Esophagus squamous epithelium (tissue), 5 donors: ENCODE data around the gene SUOX. TPM values are rescaled to one million over a fixed set of nuclear protein-coding genes. Genes with fewer than 3 reads are reported as not detected.

Experiments used
- DNase-seq: peaks from one replicate; lab custom pipeline; 2025; lab: John Stamatoyannopoulos, UW
- H3K27ac ChIP-seq, 4 donors: fragments of 200-600 bp; sonication (generic); one replicate each; pipeline ENCODE4 v1.5.1; 2016 to 2019; ENCODE audit warnings: mild to moderate bottlenecking in 1 of 4
- H3K27me3 ChIP-seq, 4 donors: fragments of 200-600 bp; sonication (generic); 1 replicate in 3 of 4; 2 replicates in 1 of 4; pipeline versions ENCODE4 v1.5.1 to v1.6.0; 2017 to 2021; ENCODE audit warnings: antibody characterized with exemption in 1 of 4
- H3K36me3 ChIP-seq, 3 donors: fragments of 200-600 bp; sonication (generic); one replicate each; pipeline ENCODE4 v1.5.1; 2016 to 2019
- H3K4me1 ChIP-seq, 3 donors: fragments of 200-600 bp; sonication (generic); one replicate each; pipeline ENCODE4 v1.5.1; 2017 to 2019
- H3K4me3 ChIP-seq, 4 donors: fragments of 200-600 bp; sonication (generic); 1 replicate in 3 of 4; 2 replicates in 1 of 4; pipeline ENCODE4 v1.5.1; 2016 to 2019; ENCODE audit warnings: mild to moderate bottlenecking in 2 of 4, moderate library complexity in 1 of 4
- H3K9me3 ChIP-seq, 3 donors: fragments of 200-600 bp; sonication (generic); one replicate each; pipeline ENCODE4 v1.5.1; 2016 to 2019
- CTCF ChIP-seq, 6 experiments: fragments of 450-650 bp in 4 of 6; fragments of 200-600 bp in 2 of 6; sonication (generic) in 2 of 6; IDR thresholded peaks; one replicate each; pipeline ENCODE4 v1.5.1; 2016 to 2019; ENCODE audit warnings: antibody characterized with exemption in 6 of 6, mild to moderate bottlenecking in 4 of 6, moderate library complexity in 4 of 6
- POLR2A ChIP-seq, 4 donors: fragments of 450-650 bp; IDR thresholded peaks; one replicate each; pipeline ENCODE4 v1.6.1; 2017; ENCODE audit warnings: antibody characterized with exemption in 4 of 4, mild to moderate bottlenecking in 4 of 4, moderate library complexity in 3 of 4
- WGBS, 2 donors: methylation state at CpG; one replicate each; pipeline ENCODE4 v1.1.5; 2018; 5-methylcytosine and 5-hydroxymethylcytosine counted together
- intact Hi-C: fragments of 100-400 bp; cut with DNase I; formaldehyde crosslinking; loops from one replicate; pipeline ENCODE4 v1.15.0; 2022
- total RNA-seq, 4 donors: library from RNA; depleted of rRNA; stranded (reverse); fragments of >200 nt; gene quantifications; one replicate each; pipeline ENCODE4 v1.1.0, GENCODE V29; 2016
- donor health status: DM: yes; HTN: yes; CAD: no.

SUOX gene
- total RNA-seq, 4 donors from 2014 or later, result 16.0 to 30.0 (median 18.5) TPM

GRCh38 chr12:56042843-56043242 lies 45.8 kb downstream of the SUOX start:
- Histone ChIP-seq H3K36me3 (peaks cover 0 to 35% (median 21%) of the 10 kb centered on the region in 3 donors), H3K27ac (peak overlapping the region in 3 of 4 donors; percentile 92 to 99 (median 94)), H3K4me1 (peaks cover 9 to 34% (median 21%) of the 10 kb centered on the region in 3 donors), H3K27me3 (no peaks in the 10 kb centered on the region), H3K4me3 (peak overlapping the region; percentile 81 to 89 (median 82)), H3K9me3 (no peaks in the 10 kb centered on the region)
- TF ChIP-seq POLR2A (IDR thresholded peaks at IDR 0.05), result no peak
- no peak for TF ChIP-seq CTCF (IDR thresholded peaks at IDR 0.05)
- WGBS, 2 donors, result 14 to 19% methylated on average over 9 of the region's 9 CpGs
- no peak for DNase-seq
- intact Hi-C loops, result loop anchor here (10.0 kb wide), 1 partner anchor 62 kb away; the partner anchor contains the start of gene PA2G4

GRCh38 chr12:56046027-56046780 lies 49.1 kb downstream of the SUOX start:
- Histone ChIP-seq H3K36me3 (peaks cover 0 to 35% (median 21%) of the 10 kb centered on the region in 3 donors), H3K4me1 (peaks cover 4 to 27% (median 17%) of the 10 kb centered on the region in 3 donors), H3K27ac (peak overlapping the region in 2 of 4 donors; percentile 21 to 50), H3K4me3 (no peak overlapping the region), H3K9me3 (no peaks in the 10 kb centered on the region), H3K27me3 (no peaks in the 10 kb centered on the region)
- intact Hi-C loops, result loop anchor here (10.0 kb wide), 1 partner anchor 59 kb away; the partner anchor contains the start of gene PA2G4
- no peak for TF ChIP-seq POLR2A (IDR thresholded peaks at IDR 0.05)
- no peak for TF ChIP-seq CTCF (IDR thresholded peaks at IDR 0.05)
- 70 to 86% methylated on average over 6 of the region's 9 CpGs for WGBS, 2 donors
- no peak for DNase-seq

DNA sequence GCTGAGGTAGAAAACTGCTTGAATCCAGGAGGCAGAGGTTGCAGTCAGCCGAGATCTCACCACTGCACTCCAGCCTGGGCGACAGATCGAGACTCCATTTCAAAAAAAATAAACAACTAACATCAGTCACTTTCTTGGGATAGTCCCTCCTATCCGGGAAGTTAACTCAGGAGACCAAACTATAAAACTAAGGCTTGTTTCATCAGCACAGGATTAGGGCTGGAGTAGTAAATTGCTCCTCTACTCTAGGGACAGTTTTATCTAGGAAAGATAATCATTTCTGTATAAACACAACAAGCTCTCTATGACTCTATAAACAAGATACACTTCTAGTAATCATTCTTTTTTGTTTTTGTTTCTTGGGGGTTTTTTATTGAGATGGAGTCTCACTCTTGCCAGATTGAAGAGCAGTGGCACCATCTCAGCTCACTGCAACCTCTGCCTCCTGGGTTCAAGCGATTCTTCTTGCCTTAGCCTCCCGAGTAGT lies 56.4 kb downstream of the SUOX start:
- Histone ChIP-seq H3K36me3 (no peaks in the 10 kb centered on the region), H3K27me3 (no peaks in the 10 kb centered on the region), H3K9me3 (no peaks in the 10 kb centered on the region), H3K4me1 (no peaks in the 10 kb centered on the region), H3K4me3 (no peak overlapping the region), H3K27ac (no peak overlapping the region)
- TF ChIP-seq POLR2A (IDR thresholded peaks at IDR 0.05) (no peak), CTCF (IDR thresholded peaks at IDR 0.05) (no peak)
- intact Hi-C loops, result no loop called here
- 62 to 83% methylated on average over 6 of the region's 6 CpGs for WGBS, 2 donors
- DNase-seq, result no peak

Other genes starting within 250 kb of the SUOX start
- gene SARNP, start 179.6 kb upstream of the SUOX start, total RNA-seq, result 10 to 100 TPM; 22.6 to 60.1 (median 53.7) TPM
- gene ORMDL2, start 179.2 kb upstream of the SUOX start, total RNA-seq, result 10 to 100 TPM; 29.9 to 31.9 (median 31.1) TPM
- 10 to 100 TPM; 15.3 to 30.2 (median 19.9) TPM for gene DNAJC14, start 167.7 kb upstream of the SUOX start, total RNA-seq
- gene MMP19, start 154.3 kb upstream of the SUOX start, total RNA-seq, result 1 to 10 TPM; 1.5 to 3.1 (median 1.8) TPM
- gene PYM1, start 69.4 kb upstream of the SUOX start, total RNA-seq, result 100 to 1,000 TPM in 1 of 4 donors, 10 to 100 TPM in 3; 60.7 to 107 (median 85.0) TPM
- 100 to 1,000 TPM in 3 of 4 donors, 10 to 100 TPM in 1; 95.7 to 209 (median 159) TPM for gene DGKA, start 66.1 kb upstream of the SUOX start, total RNA-seq
- 1 to 10 TPM in 1 of 4 donors, under 1 TPM in 3; 0.48 to 3.4 (median 0.67) TPM for gene PMEL, start 31.2 kb upstream of the SUOX start, total RNA-seq
- 10 to 100 TPM; 11.1 to 22.6 (median 17.0) TPM for gene CDK2, start 30.4 kb upstream of the SUOX start, total RNA-seq
- 10 to 100 TPM; 78.2 to 94.2 (median 86.4) TPM for gene RAB5B, start 23.2 kb upstream of the SUOX start, total RNA-seq
- 1 to 10 TPM; 1.2 to 2.0 (median 1.9) TPM for gene IKZF4, start 23.8 kb downstream of the SUOX start, total RNA-seq
- gene RPS26, start 44.6 kb downstream of the SUOX start, total RNA-seq, result 1,000 to 10,000 TPM in 2 of 4 donors, 100 to 1,000 TPM in 2; 381 to 1,639 (median 1,040) TPM
- 100 to 1,000 TPM in 1 of 4 donors, 10 to 100 TPM in 3; 36.0 to 125 (median 82.8) TPM for gene ERBB3, start 82.9 kb downstream of the SUOX start, total RNA-seq
- 100 to 1,000 TPM in 3 of 4 donors, 10 to 100 TPM in 1; 89.3 to 206 (median 176) TPM for gene PA2G4, start 107.3 kb downstream of the SUOX start, total RNA-seq
- gene RPL41, start 119.4 kb downstream of the SUOX start, total RNA-seq, result 1,000 to 10,000 TPM in 3 of 4 donors, 100 to 1,000 TPM in 1; 966 to 4,641 (median 3,066) TPM
- gene ZC3H10, start 121.0 kb downstream of the SUOX start, total RNA-seq, result 1 to 10 TPM; 1.5 to 3.8 (median 2.3) TPM
- 10 to 100 TPM; 42.6 to 70.8 (median 62.5) TPM for gene ESYT1, start 131.0 kb downstream of the SUOX start, total RNA-seq
- gene MYL6B, start 155.3 kb downstream of the SUOX start, total RNA-seq, result 10 to 100 TPM; 26.3 to 51.0 (median 37.8) TPM
- 1,000 to 10,000 TPM; 1,011 to 2,279 (median 1,490) TPM for gene MYL6, start 161.1 kb downstream of the SUOX start, total RNA-seq
- gene SMARCC2, start 192.2 kb downstream of the SUOX start, total RNA-seq, result 10 to 100 TPM; 31.7 to 64.9 (median 46.1) TPM
- 10 to 100 TPM; 21.1 to 42.5 (median 28.6) TPM for gene RNF41, start 224.6 kb downstream of the SUOX start, total RNA-seq
- 10 to 100 TPM; 17.2 to 31.0 (median 21.6) TPM for gene NABP2, start 227.1 kb downstream of the SUOX start, total RNA-seq
- gene SLC39A5, start 232.8 kb downstream of the SUOX start, total RNA-seq, result 1 to 10 TPM in 1 of 4 donors, not detected in 3; 1.1 TPM